ENCODE measurements around the gene LMCD1. TPM values are rescaled to one million over a fixed set of nuclear protein-coding genes. Genes with fewer than 3 reads are reported as not detected.

Gene LMCD1
- total and polyA plus RNA-seq, 2 donors (not counting 1 experiment from before 2014, with no cell fraction given) = 60.1 to 137 TPM

GRCh38 chr3:8500319-8500988, 1.2 kb upstream of the LMCD1 start:
- H4K20me1 ChIP-seq (ENCODE audit: control insufficient read depth, extremely low read depth, insufficient read depth, low read length) = no peaks in the 10 kb centered on the region
- H3K9me3 ChIP-seq (ENCODE audit: control insufficient read depth, insufficient read depth, low read depth, low read length) = no peaks in the 10 kb centered on the region
- TF ChIP-seq CTCF (conservative IDR thresholded peaks at IDR 0.05 in 1 of 2, IDR thresholded peaks at IDR 0.05 in 1 of 2; ENCODE audit: low read depth in 1 of 2, low read length in 2 of 2) (no peak), EZH2 (IDR thresholded peaks at IDR 0.05; ENCODE audit: low read length, missing control alignments) (no peak)
- peak in 1 of 2 donors; percentile 89 for DNase-seq (ENCODE audit: low read depth in 2 of 2)
- no peaks in the 10 kb centered on the region for H3K27me3 ChIP-seq (ENCODE audit: control insufficient read depth, insufficient read depth, low read length)
- no peaks in the 10 kb centered on the region for H3K79me2 ChIP-seq (ENCODE audit: control insufficient read depth, insufficient read depth, low read length)
- H3K36me3 ChIP-seq (ENCODE audit: control insufficient read depth, insufficient read depth, low read length) = no peaks in the 10 kb centered on the region
- H3K4me1 ChIP-seq (ENCODE audit: control insufficient read depth, extremely low read depth, insufficient read depth, low read length) = peaks cover 18% of the 10 kb centered on the region
- peak overlapping the region; percentile 1 for H2AFZ ChIP-seq (ENCODE audit: low read length)
- H3K4me3 ChIP-seq (replicated peaks in 1 of 4; ENCODE audit: control extremely low read depth in 1 of 4, insufficient read depth in 1 of 4, low read depth in 3 of 4, low read length in 4 of 4) = peak overlapping the region in 1 of 4 experiments; percentile 16
- peak overlapping the region; percentile 76 for H3K4me2 ChIP-seq (ENCODE audit: extremely low read depth, insufficient read depth, low read length)
- no peak overlapping the region for H3K9ac ChIP-seq (ENCODE audit: insufficient read depth, low read length)
- peak overlapping the region; percentile 15 for H3K27ac ChIP-seq (ENCODE audit: insufficient read depth, low read length)

- H3K27me3 ChIP-seq (ENCODE audit: control insufficient read depth, insufficient read depth, low read length) = no peaks in the 10 kb centered on the region
- H3K27ac ChIP-seq (ENCODE audit: insufficient read depth, low read length) = peak overlapping the region; percentile 91
- H2AFZ ChIP-seq (ENCODE audit: low read length) = peak overlapping the region; percentile 37
- peak overlapping the region; percentile 78 for H3K9ac ChIP-seq (ENCODE audit: insufficient read depth, low read length)
- no peak for TF ChIP-seq CTCF (conservative IDR thresholded peaks at IDR 0.05 in 1 of 2, IDR thresholded peaks at IDR 0.05 in 1 of 2; ENCODE audit: low read depth in 1 of 2, low read length in 2 of 2)
- TF ChIP-seq EZH2 (IDR thresholded peaks at IDR 0.05; ENCODE audit: low read length, missing control alignments) = no peak
- H3K4me2 ChIP-seq (ENCODE audit: extremely low read depth, insufficient read depth, low read length) = peak overlapping the region; percentile 76
- H3K9me3 ChIP-seq (ENCODE audit: control insufficient read depth, insufficient read depth, low read depth, low read length) = no peaks in the 10 kb centered on the region
- H3K36me3 ChIP-seq (ENCODE audit: control insufficient read depth, insufficient read depth, low read length) = no peaks in the 10 kb centered on the region
- peaks cover 21% of the 10 kb centered on the region for H3K4me1 ChIP-seq (ENCODE audit: control insufficient read depth, extremely low read depth, insufficient read depth, low read length)
- no peaks in the 10 kb centered on the region for H3K79me2 ChIP-seq (ENCODE audit: control insufficient read depth, insufficient read depth, low read length)
- no peaks in the 10 kb centered on the region for H4K20me1 ChIP-seq (ENCODE audit: control insufficient read depth, extremely low read depth, insufficient read depth, low read length)
- peak overlapping the region; percentile 48 to 70 (median 60) for H3K4me3 ChIP-seq (replicated peaks in 1 of 4; ENCODE audit: control extremely low read depth in 1 of 4, insufficient read depth in 1 of 4, low read depth in 3 of 4, low read length in 4 of 4)
- DNase-seq (ENCODE audit: low read depth in 2 of 2) = no peak
Measured at GRCh38 chr3:8500989-8501370, 643 bp upstream of the LMCD1 start.

- Histone ChIP-seq H3K9me3 (ENCODE audit: control insufficient read depth, insufficient read depth, low read depth, low read length) (no peaks in the 10 kb centered on the region), H3K27me3 (ENCODE audit: control insufficient read depth, insufficient read depth, low read length) (no peaks in the 10 kb centered on the region), H3K9ac (ENCODE audit: insufficient read depth, low read length) (peak overlapping the region; percentile 1), H3K36me3 (ENCODE audit: control insufficient read depth, insufficient read depth, low read length) (no peaks in the 10 kb centered on the region), H4K20me1 (ENCODE audit: control insufficient read depth, extremely low read depth, insufficient read depth, low read length) (no peaks in the 10 kb centered on the region), H3K4me2 (ENCODE audit: extremely low read depth, insufficient read depth, low read length) (peak overlapping the region; percentile 61), H2AFZ (ENCODE audit: low read length) (no peak overlapping the region), H3K4me1 (ENCODE audit: control insufficient read depth, extremely low read depth, insufficient read depth, low read length) (peaks cover 31% of the 10 kb centered on the region), H3K79me2 (ENCODE audit: control insufficient read depth, insufficient read depth, low read length) (no peaks in the 10 kb centered on the region), H3K4me3 (replicated peaks in 1 of 4; ENCODE audit: control extremely low read depth in 1 of 4, insufficient read depth in 1 of 4, low read depth in 3 of 4, low read length in 4 of 4) (peak overlapping the region in 3 of 4 experiments; percentile 1 to 64 (median 11)), H3K27ac (ENCODE audit: insufficient read depth, low read length) (peak overlapping the region; percentile 37)
- TF ChIP-seq CTCF (conservative IDR thresholded peaks at IDR 0.05 in 1 of 2, IDR thresholded peaks at IDR 0.05 in 1 of 2; ENCODE audit: low read depth in 1 of 2, low read length in 2 of 2) (no peak), EZH2 (IDR thresholded peaks at IDR 0.05; ENCODE audit: low read length, missing control alignments) (no peak)
- DNase-seq (ENCODE audit: low read depth in 2 of 2) = peak in 1 of 2 donors; percentile 60
Measured at GRCh38 chr3:8503461-8503860, 1.8 kb downstream of the LMCD1 start.
